Calu3 (cell line): Measurements from ENCODE around the gene EWSR1. TPM values are rescaled to one million over a fixed set of nuclear protein-coding genes. Genes with fewer than 3 reads are reported as not detected.

Source experiments
- BruUV-seq: library from RNA; stranded (reverse); fragments of 400-500 nt; replicated peaks from 2 replicates; lab custom pipeline; 2021; lab: Mats Ljungman, UMichigan
- CTCF ChIA-PET: fragments of 300-600 bp; sonication (Branson Sonifier 250); formaldehyde crosslinking; loops from one replicate; lab custom pipeline; 2022; ENCODE audit warnings: antibody characterized with exemption; lab: Charles Lee
- DNase-seq: peaks from one replicate; pipeline ENCODE4 v3.0.0; 2022
- H3K27ac Mint-ChIP-seq: one replicate; pipeline ENCODE4 v1.8.0; 2022; ENCODE audit warnings: mixed read lengths; ENCODE audit not compliant: unreplicated experiment
- H3K27me3 Mint-ChIP-seq: one replicate; pipeline ENCODE4 v1.8.0; 2022; ENCODE audit warnings: mixed read lengths; ENCODE audit not compliant: unreplicated experiment
- H3K36me3 Mint-ChIP-seq: one replicate; pipeline ENCODE4 v1.8.0; 2022; ENCODE audit warnings: mild to moderate bottlenecking, moderate library complexity, mixed read lengths; ENCODE audit not compliant: insufficient read depth, unreplicated experiment
- H3K4me1 Mint-ChIP-seq: one replicate; pipeline ENCODE4 v1.8.0; 2022; ENCODE audit warnings: mild to moderate bottlenecking, low read depth, mixed read lengths; ENCODE audit not compliant: unreplicated experiment
- H3K4me3 Mint-ChIP-seq: one replicate; pipeline ENCODE4 v1.8.0; 2022; ENCODE audit warnings: mild to moderate bottlenecking, low read depth, moderate library complexity, mixed read lengths; ENCODE audit not compliant: unreplicated experiment
- H3K9me3 Mint-ChIP-seq: one replicate; pipeline ENCODE4 v1.8.0; 2022; ENCODE audit warnings: low read depth, mixed read lengths; ENCODE audit not compliant: unreplicated experiment
- CTCF ChIP-seq: fragments of 200-600 bp; IDR thresholded peaks from one replicate; pipeline ENCODE4 v1.8.0; 2022; ENCODE audit warnings: antibody characterized with exemption; ENCODE audit not compliant: unreplicated experiment
- intact Hi-C: fragments of 100-400 bp; cut with micrococcal nuclease; formaldehyde crosslinking; loops from one replicate; pipeline ENCODE4 v1.10.0; 2022; ENCODE audit not compliant: unreplicated experiment
- total RNA-seq: library from RNA; stranded (reverse); gene quantifications from 2 replicates; pipeline ENCODE4 v1.2.3, GENCODE V29; 2022

Gene EWSR1
- total RNA-seq, 1 experiment from 2014 or later: 374 TPM

DNA sequence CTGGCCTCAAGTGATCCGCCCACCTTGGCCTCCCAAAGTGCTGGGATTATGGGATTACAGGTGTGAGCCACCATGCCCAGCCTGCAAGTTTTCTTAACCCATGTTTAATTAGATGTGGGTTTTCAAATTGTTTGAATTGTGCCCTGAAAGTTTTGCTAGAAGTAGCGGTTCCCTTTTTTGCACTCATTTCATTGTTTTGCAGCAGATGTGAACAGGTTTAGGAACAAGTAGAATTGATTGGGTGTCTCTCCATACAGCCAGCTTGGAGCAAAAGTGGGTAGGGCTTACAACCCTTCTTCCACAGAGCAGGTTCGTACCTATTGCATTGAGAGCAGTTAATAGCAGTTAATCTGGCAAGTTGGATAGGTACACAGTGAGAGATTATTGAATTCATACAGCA is 16.1 kb downstream of the EWSR1 start:
- intact Hi-C loops: no loop called here
- CTCF ChIA-PET: interaction anchor here (0.7 kb wide), 1 partner anchor 37 kb away, joined by 4 read pairs; no protein-coding TSS in a partner anchor
- no peak for TF ChIP-seq CTCF
- Mint-ChIP-seq H3K36me3 (peaks cover 99% of the 10 kb centered on the region), H3K9me3 (no peaks in the 10 kb centered on the region), H3K27me3 (no peaks in the 10 kb centered on the region), H3K27ac (no peak overlapping the region), H3K4me3 (no peak overlapping the region), H3K4me1 (peaks cover 1% of the 10 kb centered on the region)
- no peak for DNase-seq
- no TSS peak for BruUV-seq

DNA sequence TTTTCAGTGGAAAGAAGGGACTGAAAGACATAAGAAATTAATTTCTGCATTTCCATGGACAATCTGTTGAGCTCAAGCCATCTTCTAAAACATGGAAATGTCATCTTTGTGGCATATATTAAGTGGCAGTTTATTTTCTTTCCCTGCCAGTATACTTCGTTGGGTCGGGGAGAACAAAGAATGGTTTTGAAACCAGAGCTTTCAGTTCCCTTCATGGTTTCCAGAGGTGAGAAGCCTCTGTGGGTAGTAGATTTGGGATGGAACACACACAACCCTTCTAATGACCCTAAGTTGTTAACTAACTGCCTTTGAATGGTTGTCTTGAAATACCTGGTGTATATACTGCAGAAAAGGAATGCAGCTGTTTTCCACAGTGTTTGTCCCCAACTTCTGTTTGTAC is 20.8 kb downstream of the EWSR1 start:
- intact Hi-C loops: no loop called here
- Mint-ChIP-seq H3K36me3 (peaks cover 90% of the 10 kb centered on the region), H3K4me1 (no peaks in the 10 kb centered on the region), H3K27me3 (no peaks in the 10 kb centered on the region), H3K27ac (no peak overlapping the region), H3K9me3 (no peaks in the 10 kb centered on the region), H3K4me3 (no peak overlapping the region)
- CTCF ChIA-PET: interaction anchor here (0.7 kb wide), 1 partner anchor 36 kb away, joined by 3 read pairs; no protein-coding TSS in a partner anchor
- no peak for TF ChIP-seq CTCF
- BruUV-seq: TSS peak; percentile 4
- DNase-seq: no peak

- Mint-ChIP-seq H3K36me3 (peaks cover 90% of the 10 kb centered on the region), H3K4me1 (no peaks in the 10 kb centered on the region), H3K4me3 (no peak overlapping the region), H3K9me3 (no peaks in the 10 kb centered on the region), H3K27me3 (no peaks in the 10 kb centered on the region), H3K27ac (no peak overlapping the region)
- intact Hi-C loops: no loop called here
- CTCF ChIA-PET: no interaction called here
- no peak for DNase-seq
- BruUV-seq: no TSS peak
- TF ChIP-seq CTCF: no peak
These were observed 22.0 kb downstream of the EWSR1 start for GRCh38 chr22:29290061-29290460.

GRCh38 chr22:29291215-29291614 is 23.1 kb downstream of the EWSR1 start:
- no peaks in the 10 kb centered on the region for H3K27me3 Mint-ChIP-seq
- H3K4me1 Mint-ChIP-seq: no peaks in the 10 kb centered on the region
- CTCF ChIA-PET: no interaction called here
- no peak for DNase-seq
- BruUV-seq: no TSS peak
- TF ChIP-seq CTCF: no peak
- no peaks in the 10 kb centered on the region for H3K9me3 Mint-ChIP-seq
- intact Hi-C loops: no loop called here
- no peak overlapping the region for H3K27ac Mint-ChIP-seq
- H3K36me3 Mint-ChIP-seq: peaks cover 89% of the 10 kb centered on the region
- H3K4me3 Mint-ChIP-seq: no peak overlapping the region
